Measurements from ENCODE around the gene TIMMDC1. TPM values are rescaled to one million over a fixed set of nuclear protein-coding genes. Genes with fewer than 3 reads are reported as not detected.

The TIMMDC1 gene
- total and polyA plus RNA-seq, 2 experiments from 2014 or later: 54.3 to 160 TPM

DNA sequence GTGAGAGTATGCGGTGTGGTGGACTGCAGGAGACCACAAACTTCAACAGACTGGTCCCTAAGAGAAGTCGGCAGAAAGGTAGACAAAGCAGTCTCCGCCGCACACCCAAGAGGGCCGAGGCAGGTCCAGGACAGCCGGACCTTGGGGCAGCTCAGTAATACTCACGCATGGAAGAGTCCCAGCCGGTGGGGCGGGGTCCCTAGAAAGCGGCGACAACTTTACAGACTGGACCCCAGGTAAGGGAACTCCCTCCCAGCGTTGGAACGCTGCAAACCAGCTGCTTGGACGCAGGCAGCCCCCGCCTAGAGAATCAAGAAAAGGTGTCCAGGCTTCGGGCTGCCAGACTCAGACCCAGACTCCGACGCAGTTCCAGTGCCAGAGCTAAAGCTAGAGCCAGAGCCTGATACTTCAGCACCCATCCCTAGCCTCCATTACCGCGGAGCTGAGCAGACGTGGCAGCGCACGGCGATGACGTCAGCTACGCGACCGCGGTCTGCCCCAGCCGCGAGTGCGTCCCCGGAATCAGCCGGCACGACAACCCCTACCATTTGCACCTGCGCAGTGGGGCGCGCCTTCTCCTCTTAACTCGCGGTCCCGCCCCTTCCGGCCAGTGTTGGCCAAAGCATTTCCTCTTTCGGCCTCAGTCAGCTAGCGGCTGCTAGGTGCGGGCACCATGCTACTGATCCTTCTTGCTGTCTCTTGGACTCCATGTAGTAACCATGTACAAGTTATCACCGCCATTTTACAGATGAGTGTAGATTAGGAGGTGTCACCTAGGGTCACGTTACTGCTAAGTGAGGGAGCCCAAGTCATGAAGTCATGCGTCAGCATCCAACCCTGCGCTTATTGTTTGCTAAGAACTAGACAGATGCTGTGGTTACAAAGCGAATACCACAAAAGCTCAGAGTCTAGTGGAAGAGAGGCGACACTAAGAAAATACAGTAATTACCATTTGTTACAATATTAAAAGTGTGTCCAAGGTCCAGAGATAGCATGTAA lies 34.9 kb upstream of the TIMMDC1 start, which contains the start of gene TMEM39A:
TSS of gene TMEM39A (minus strand) at position 445 of the 999 bp plus-strand sequence. CDS start 1,541 bp downstream, outside the sequence.
- Histone ChIP-seq H3K4me1 (ENCODE audit: insufficient read depth) (peaks cover 23% of the 10 kb centered on the region), H3K79me2 (ENCODE audit: insufficient read depth) (peaks cover 55% of the 10 kb centered on the region), H3F3A (ENCODE audit: insufficient read depth) (no peaks in the 10 kb centered on the region), H2AFZ (peak within 1 kb of the TSS; percentile 95), H3K9ac (peak within 1 kb of the TSS; percentile 100), H4K20me1 (ENCODE audit: insufficient read depth) (no peaks in the 10 kb centered on the region; the same call in 1 of the 2 replicates), H3K9me2 (ENCODE audit: insufficient read depth) (no peaks in the 10 kb centered on the region), H3K9me3 (ENCODE audit: low read depth) (no peaks in the 10 kb centered on the region), H3K27me3 (replicated peaks; ENCODE audit: insufficient read depth) (no peaks in the 10 kb centered on the region), H3K4me3 (peak within 1 kb of the TSS; percentile 99), H3K4me2 (ENCODE audit: unreplicated experiment) (peak within 1 kb of the TSS; percentile 91), H3K36me3 (ENCODE audit: low read depth) (peaks cover 34% of the 10 kb centered on the region), H3K27ac (peak within 1 kb of the TSS; percentile 94)
- TF ChIP-seq EZH2 (IDR thresholded peaks at IDR 0.05; ENCODE audit: insufficient read depth, poor library complexity, severe bottlenecking) (no peak), EZH2phosphoT487 (IDR thresholded peaks at IDR 0.05; ENCODE audit: insufficient read depth, low read depth) (no peak)
- in situ Hi-C loops (cut with MboI): no loop called here
- WGBS, 2 experiments (ENCODE audit: low coverage in 1 of 2, low lambda C conversion rate in 2 of 2, missing lambda C conversion rate in 2 of 2): 8 to 9% methylated on average over 51 of the region's 51 CpGs
- peak; percentile 99 for DNase-seq

DNA sequence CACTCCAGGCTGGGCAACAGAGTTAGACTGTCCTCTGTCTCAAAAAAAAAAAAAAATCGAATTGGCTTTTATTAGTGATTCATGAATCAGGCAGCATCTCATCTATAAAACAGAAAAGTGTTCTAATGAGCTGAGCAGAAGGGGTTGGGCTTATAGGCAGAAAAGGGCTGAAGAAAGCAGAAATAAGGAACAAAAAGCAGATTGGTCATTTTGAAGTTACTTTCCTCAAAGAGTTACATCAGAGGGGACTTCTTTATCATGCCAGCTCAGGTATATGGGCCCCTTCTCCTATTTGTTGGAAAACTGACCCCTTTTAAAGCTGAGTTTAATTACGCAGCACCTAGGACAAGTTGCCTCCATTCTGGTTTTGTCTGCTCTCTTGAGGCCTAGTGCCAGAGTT lies 30.3 kb upstream of the TIMMDC1 start:
- Histone ChIP-seq H3K9ac (no peak overlapping the region), H3K4me1 (ENCODE audit: insufficient read depth) (peaks cover 6% of the 10 kb centered on the region), H2AFZ (peak overlapping the region; percentile 99), H3K9me3 (ENCODE audit: low read depth) (no peaks in the 10 kb centered on the region), H3K27ac (no peak overlapping the region), H3K36me3 (ENCODE audit: low read depth) (no peaks in the 10 kb centered on the region), H3K9me2 (ENCODE audit: insufficient read depth) (no peaks in the 10 kb centered on the region), H3K4me2 (ENCODE audit: unreplicated experiment) (peak overlapping the region; percentile 87), H3K27me3 (replicated peaks; ENCODE audit: insufficient read depth) (no peaks in the 10 kb centered on the region), H4K20me1 (ENCODE audit: insufficient read depth) (no peaks in the 10 kb centered on the region), H3K79me2 (ENCODE audit: insufficient read depth) (peaks cover 18% of the 10 kb centered on the region), H3K4me3 (no peak overlapping the region), H3F3A (ENCODE audit: insufficient read depth) (no peaks in the 10 kb centered on the region)
- in situ Hi-C loops (cut with MboI): no loop called here
- TF ChIP-seq EZH2 (IDR thresholded peaks at IDR 0.05; ENCODE audit: insufficient read depth, poor library complexity, severe bottlenecking): no peak
- no peak for TF ChIP-seq EZH2phosphoT487 (IDR thresholded peaks at IDR 0.05; ENCODE audit: insufficient read depth, low read depth)
- DNase-seq: no peak
- WGBS, 2 experiments (ENCODE audit: low coverage in 1 of 2, low lambda C conversion rate in 2 of 2, missing lambda C conversion rate in 2 of 2): 77 to 80% methylated on average over 2 of the region's 2 CpGs

DNA sequence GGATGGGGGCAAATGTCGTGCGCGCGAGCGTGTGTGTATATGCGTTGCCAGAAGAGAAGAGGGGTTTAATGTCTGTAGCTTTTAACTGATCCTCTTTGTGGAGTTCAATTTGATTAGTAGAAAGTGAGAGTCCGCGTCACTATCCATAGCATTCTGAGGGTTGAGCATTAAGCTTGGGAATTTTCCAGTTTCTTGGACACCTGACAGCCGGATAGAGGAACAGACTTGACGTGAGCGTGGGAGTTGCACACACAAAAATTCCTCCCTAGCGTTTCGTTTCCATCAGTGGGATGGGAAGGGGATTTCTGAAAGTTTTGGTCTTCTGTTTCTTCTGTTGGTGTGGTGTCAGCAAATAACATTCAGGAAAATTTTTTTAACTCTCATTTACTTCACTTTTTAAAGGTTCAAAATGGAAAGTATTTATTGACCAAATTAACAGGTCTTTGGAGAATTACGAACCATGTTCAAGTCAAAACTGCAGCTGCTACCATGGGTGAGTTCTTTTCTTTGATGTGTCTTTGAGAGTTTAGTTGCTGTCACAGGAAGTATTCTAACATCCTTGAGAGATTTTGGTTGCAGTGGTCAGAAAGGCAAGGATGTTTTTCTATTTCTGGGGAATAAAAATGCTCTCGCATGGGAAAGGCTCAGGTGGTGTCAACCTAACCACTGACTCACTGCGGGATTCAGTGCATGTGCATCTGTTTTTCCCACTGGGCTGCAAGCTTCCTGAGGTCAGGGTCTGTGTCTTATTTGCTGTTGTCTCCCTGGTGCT lies 28.7 kb upstream of the TIMMDC1 start:
- Histone ChIP-seq H4K20me1 (ENCODE audit: insufficient read depth) (no peaks in the 10 kb centered on the region), H3K79me2 (ENCODE audit: insufficient read depth) (peaks cover 9% of the 10 kb centered on the region; the same call in 1 of the 2 replicates), H3K9me2 (ENCODE audit: insufficient read depth) (no peaks in the 10 kb centered on the region), H3K9ac (peak overlapping the region; percentile 71), H3F3A (ENCODE audit: insufficient read depth) (no peaks in the 10 kb centered on the region), H3K9me3 (ENCODE audit: low read depth) (no peaks in the 10 kb centered on the region), H3K4me1 (ENCODE audit: insufficient read depth) (peaks cover 6% of the 10 kb centered on the region), H3K4me3 (peak overlapping the region; percentile 92), H3K27me3 (replicated peaks; ENCODE audit: insufficient read depth) (no peaks in the 10 kb centered on the region), H2AFZ (peak overlapping the region; percentile 99), H3K27ac (no peak overlapping the region), H3K4me2 (ENCODE audit: unreplicated experiment) (peak overlapping the region; percentile 87), H3K36me3 (ENCODE audit: low read depth) (no peaks in the 10 kb centered on the region)
- DNase-seq: peak; percentile 58
- in situ Hi-C loops (cut with MboI): no loop called here
- WGBS, 2 experiments (ENCODE audit: low coverage in 1 of 2, low lambda C conversion rate in 2 of 2, missing lambda C conversion rate in 2 of 2): 7% methylated on average over 16 of the region's 16 CpGs
- TF ChIP-seq EZH2 (IDR thresholded peaks at IDR 0.05; ENCODE audit: insufficient read depth, poor library complexity, severe bottlenecking): no peak
- no peak for TF ChIP-seq EZH2phosphoT487 (IDR thresholded peaks at IDR 0.05; ENCODE audit: insufficient read depth, low read depth)

DNA sequence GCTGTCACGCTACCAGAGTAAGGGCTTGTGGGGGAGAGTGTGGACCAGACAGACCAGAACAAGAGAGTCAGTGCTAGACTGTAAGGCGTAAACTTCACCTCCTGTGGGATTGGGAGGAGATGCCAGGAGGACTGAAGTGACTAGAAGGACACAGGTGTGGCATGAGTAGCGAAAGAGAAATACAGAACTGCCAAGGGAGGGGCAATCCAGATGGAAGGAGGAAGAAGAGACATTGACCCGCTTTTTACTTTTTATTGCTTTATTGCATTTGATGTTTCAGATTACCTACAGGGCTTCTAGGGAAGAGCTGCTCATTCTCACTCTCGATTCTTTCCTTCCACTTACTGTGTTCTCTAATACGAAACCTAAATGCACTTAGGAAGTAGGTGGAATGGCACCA lies 27.5 kb upstream of the TIMMDC1 start:
- H3K27me3 ChIP-seq (replicated peaks; ENCODE audit: insufficient read depth): no peaks in the 10 kb centered on the region
- no peak for TF ChIP-seq EZH2 (IDR thresholded peaks at IDR 0.05; ENCODE audit: insufficient read depth, poor library complexity, severe bottlenecking)
- TF ChIP-seq EZH2phosphoT487 (IDR thresholded peaks at IDR 0.05; ENCODE audit: insufficient read depth, low read depth): no peak
- no peak overlapping the region for H3K9ac ChIP-seq
- H3K79me2 ChIP-seq (ENCODE audit: insufficient read depth): peaks cover 9% of the 10 kb centered on the region; the same call in 1 of the 2 replicates
- H3K9me3 ChIP-seq (ENCODE audit: low read depth): no peaks in the 10 kb centered on the region
- no peak for DNase-seq
- no peaks in the 10 kb centered on the region for H3F3A ChIP-seq (ENCODE audit: insufficient read depth)
- H3K4me2 ChIP-seq (ENCODE audit: unreplicated experiment): no peak overlapping the region
- H3K9me2 ChIP-seq (ENCODE audit: insufficient read depth): no peaks in the 10 kb centered on the region
- in situ Hi-C loops (cut with MboI): no loop called here
- H3K4me3 ChIP-seq: no peak overlapping the region
- no peaks in the 10 kb centered on the region; the same call in 1 of the 2 replicates for H3K36me3 ChIP-seq (ENCODE audit: low read depth)
- WGBS, 2 experiments (ENCODE audit: low coverage in 1 of 2, low lambda C conversion rate in 2 of 2, missing lambda C conversion rate in 2 of 2): 91 to 97% methylated on average over 6 of the region's 6 CpGs
- H3K27ac ChIP-seq: no peak overlapping the region
- no peaks in the 10 kb centered on the region for H4K20me1 ChIP-seq (ENCODE audit: insufficient read depth)
- H3K4me1 ChIP-seq (ENCODE audit: insufficient read depth): peaks cover 6% of the 10 kb centered on the region
- H2AFZ ChIP-seq: no peak overlapping the region

All from GM23248 (cell line).